ENCODE data around the gene ZNF354B.

GRCh38 chr5:178895615-178896571 lies 36.1 kb downstream of the ZNF354B start, which contains the start of gene ZFP2:
- TF ChIP-seq, protein P1, sequence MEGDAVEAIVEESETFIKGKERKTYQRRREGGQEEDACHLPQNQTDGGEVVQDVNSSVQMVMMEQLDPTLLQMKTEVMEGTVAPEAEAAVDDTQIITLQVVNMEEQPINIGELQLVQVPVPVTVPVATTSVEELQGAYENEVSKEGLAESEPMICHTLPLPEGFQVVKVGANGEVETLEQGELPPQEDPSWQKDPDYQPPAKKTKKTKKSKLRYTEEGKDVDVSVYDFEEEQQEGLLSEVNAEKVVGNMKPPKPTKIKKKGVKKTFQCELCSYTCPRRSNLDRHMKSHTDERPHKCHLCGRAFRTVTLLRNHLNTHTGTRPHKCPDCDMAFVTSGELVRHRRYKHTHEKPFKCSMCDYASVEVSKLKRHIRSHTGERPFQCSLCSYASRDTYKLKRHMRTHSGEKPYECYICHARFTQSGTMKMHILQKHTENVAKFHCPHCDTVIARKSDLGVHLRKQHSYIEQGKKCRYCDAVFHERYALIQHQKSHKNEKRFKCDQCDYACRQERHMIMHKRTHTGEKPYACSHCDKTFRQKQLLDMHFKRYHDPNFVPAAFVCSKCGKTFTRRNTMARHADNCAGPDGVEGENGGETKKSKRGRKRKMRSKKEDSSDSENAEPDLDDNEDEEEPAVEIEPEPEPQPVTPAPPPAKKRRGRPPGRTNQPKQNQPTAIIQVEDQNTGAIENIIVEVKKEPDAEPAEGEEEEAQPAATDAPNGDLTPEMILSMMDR (IDR thresholded peaks at IDR 0.05 in 8 of 11, conservative IDR thresholded peaks at IDR 0.05 in 3 of 11): no peak
- TF ChIP-seq POLR2A (IDR thresholded peaks at IDR 0.05): peak in 1 of 3 donors; percentile 10
- peak; percentile 74 to 85 (median 81) for TF ChIP-seq POLR2AphosphoS5 (IDR thresholded peaks at IDR 0.05)
